HepG2 (cell line): ENCODE results near the gene TBXAS1. TPM values are rescaled to one million over a fixed set of nuclear protein-coding genes. Genes with fewer than 3 reads are reported as not detected.

Experiments
- ATAC-seq: fragments of 200-7000 bp; cut with Tn5 transposase; 3 replicates; pipeline ENCODE4 v1.9.1; 2020; ENCODE audit warnings: mild to moderate bottlenecking, moderate library complexity
- BruUV-seq: library from RNA; stranded (reverse); fragments of 400-500 nt; replicated peaks from 2 replicates; lab custom pipeline; 2021; lab: Mats Ljungman, UMichigan
- CTCF ChIA-PET: fragments of 300-600 bp; formaldehyde crosslinking; extraction: SDS; loops from one replicate; lab custom pipeline; 2021; ENCODE audit warnings: low total read pairs, inconsistent platforms, low intra/inter-chr PET ratio; lab: Yijun Ruan, JAX
- POLR2A ChIA-PET: fragments of 350-600 bp; sonication (Branson Sonifier 250); formaldehyde crosslinking; loops from one replicate; lab custom pipeline; 2020; ENCODE audit warnings: antibody characterized with exemption, inconsistent platforms; lab: Yijun Ruan, JAX
- DNase-seq: peaks from one replicate; pipeline ENCODE4 v3.0.0-alpha.2; 2015; ENCODE audit warnings: low spot score
- FAIRE-seq: peaks from 3 replicates; lab custom pipeline; 2011; peaks lifted over from hg19 to GRCh38; lab: Jason Lieb, UNC
- H2AFZ ChIP-seq: one replicate; pipeline ENCODE4 v1.6.1; 2011; ENCODE audit warnings: low read length, inconsistent platforms
- H3K27ac ChIP-seq: fragments of 300-600 bp; 3 replicates; pipeline ENCODE4 v1.8.0; 2011; ENCODE audit warnings: mixed run types, mild to moderate bottlenecking, mixed read lengths, low read length, inconsistent platforms; ENCODE audit not compliant: insufficient read depth; ENCODE audit errors: extremely low read length
- H3K27me3 ChIP-seq, 2 experiments: fragments of 200-600 bp in 1 of 2; 2 replicates in 1 of 2; 3 replicates in 1 of 2; pipeline versions ENCODE4 v1.6.0 to v1.8.0; 2011; ENCODE audit warnings: low read length in 2 of 2, mild to moderate bottlenecking in 2 of 2, moderate library complexity in 2 of 2, inconsistent platforms in 1 of 2; ENCODE audit not compliant: insufficient read depth in 2 of 2, control insufficient read depth in 1 of 2
- H3K36me3 ChIP-seq, 2 experiments: fragments of 200-600 bp in 1 of 2; replicated peaks in 1 of 2; 2 replicates in 1 of 2; 3 replicates in 1 of 2; pipeline versions ENCODE4 v1.5.1 to v1.8.0; 2011; ENCODE audit warnings: low read length in 2 of 2, inconsistent platforms in 1 of 2; ENCODE audit not compliant: insufficient read depth in 2 of 2, control insufficient read depth in 1 of 2
- H3K4me1 ChIP-seq: 2 replicates; pipeline ENCODE4 v1.5.1; 2012; ENCODE audit warnings: low read length, inconsistent platforms; ENCODE audit not compliant: insufficient read depth
- H3K4me2 ChIP-seq: 2 replicates; pipeline ENCODE4 v1.6.0; 2011; ENCODE audit warnings: low read depth, low read length, inconsistent platforms
- H3K4me3 ChIP-seq, 3 experiments: fragments of 200-600 bp in 1 of 3; sonication (generic), shearing (Covaris generic) in 1 of 3; replicated peaks in 1 of 3; 2 replicates each; pipeline ENCODE4 v1.5.1; 2011 to 2016; ENCODE audit warnings: low read length in 3 of 3, inconsistent platforms in 2 of 3, low read depth in 2 of 3, mild to moderate bottlenecking in 2 of 3, control low read depth in 1 of 3, mixed read lengths in 1 of 3; ENCODE audit not compliant: insufficient read depth in 1 of 3
- H3K79me2 ChIP-seq: one replicate; pipeline ENCODE4 v1.6.1; 2011; ENCODE audit warnings: low read length, inconsistent platforms; ENCODE audit not compliant: insufficient read depth
- H3K9ac ChIP-seq: 2 replicates; pipeline ENCODE4 v1.6.0; 2011; ENCODE audit warnings: mild to moderate bottlenecking, low read depth, low read length, inconsistent platforms; ENCODE audit not compliant: insufficient read depth
- H3K9me3 ChIP-seq: 2 replicates; pipeline ENCODE4 v1.5.1; 2012; ENCODE audit warnings: mild to moderate bottlenecking, low read length
- H4K20me1 ChIP-seq: 2 replicates; pipeline ENCODE4 v1.6.0; 2011; ENCODE audit warnings: inconsistent platforms, mild to moderate bottlenecking, low read length, moderate library complexity; ENCODE audit not compliant: insufficient read depth
- CEBPB ChIP-seq: IDR thresholded peaks from 2 replicates; pipeline ENCODE4 v1.6.1; 2011; ENCODE audit warnings: low read depth, low read length, improper control_type of control experiment, borderline replicate concordance
- CEBPG ChIP-seq: IDR thresholded peaks from 2 replicates; pipeline ENCODE4 v1.6.1; 2016
- KLF13 ChIP-seq: sonication (generic); formaldehyde crosslinking; IDR thresholded peaks from 2 replicates; pipeline ENCODE4 v1.4.0; 2020; ENCODE audit warnings: mild to moderate bottlenecking, missing genetic modification reagents
- WGBS: methylation state at CpG from one replicate; pipeline ENCODE4 v1.1.6; 2017; ENCODE audit warnings: low lambda C conversion rate; 5-methylcytosine and 5-hydroxymethylcytosine counted together
- in situ Hi-C: cut with HindIII; loops from 2 replicates; pipeline ENCODE4 v1.10.0; 2017; ENCODE audit warnings: low pct_unique_long_range_greater_than_20kb; ENCODE audit not compliant: extremely low pct_ligation_motif_present
- intact Hi-C: fragments of 100-400 bp; cut with micrococcal nuclease; formaldehyde crosslinking; loops from one replicate; pipeline ENCODE4 v1.10.0; 2022; ENCODE audit not compliant: unreplicated experiment
- polyA plus RNA-seq, 8 experiments: library from polyadenylated mRNA; depleted of rRNA in 3 of 8; stranded (reverse) in 7 of 8; unstranded in 1 of 8; fragments of >200 nt; fragmentation: Illumina TruSeq in 4 of 8; extraction: Trizol in 4 of 8; gene quantifications; 2 replicates each; pipeline versions ENCODE4 v1.2.1 to v1.2.3, GENCODE V29; 2011 to 2016; ENCODE audit warnings: low read depth in 4 of 8, missing spikeins in 1 of 8, mixed read lengths in 1 of 8; ENCODE audit not compliant: insufficient read depth in 1 of 8
- total RNA-seq, 5 experiments: library from RNA; depleted of rRNA; stranded (reverse); fragments of >200 nt; fragmentation: Illumina TruSeq; extraction: Trizol; gene quantifications; 2 replicates each; pipeline ENCODE4 v1.2.3, GENCODE V29; 2016; ENCODE audit warnings: low read depth in 1 of 5
- TF ChIP-seq, protein P1 (sequence below): fragments of 450-650 bp; IDR thresholded peaks from 2 replicates; pipeline ENCODE4 v1.6.1; 2016
- TF ChIP-seq, protein P2 (sequence below): sonication (generic); formaldehyde crosslinking; IDR thresholded peaks from 2 replicates; pipeline ENCODE4 v1.8.0; 2022; ENCODE audit warnings: missing genetic modification reagents, mild to moderate bottlenecking, moderate library complexity, borderline replicate concordance

Gene TBXAS1
- total and polyA plus RNA-seq, 2 of the 13 experiments (the other 11 are each of a cell fraction or from before 2014, with no cell fraction given): 4.0 to 4.9 TPM

DNA sequence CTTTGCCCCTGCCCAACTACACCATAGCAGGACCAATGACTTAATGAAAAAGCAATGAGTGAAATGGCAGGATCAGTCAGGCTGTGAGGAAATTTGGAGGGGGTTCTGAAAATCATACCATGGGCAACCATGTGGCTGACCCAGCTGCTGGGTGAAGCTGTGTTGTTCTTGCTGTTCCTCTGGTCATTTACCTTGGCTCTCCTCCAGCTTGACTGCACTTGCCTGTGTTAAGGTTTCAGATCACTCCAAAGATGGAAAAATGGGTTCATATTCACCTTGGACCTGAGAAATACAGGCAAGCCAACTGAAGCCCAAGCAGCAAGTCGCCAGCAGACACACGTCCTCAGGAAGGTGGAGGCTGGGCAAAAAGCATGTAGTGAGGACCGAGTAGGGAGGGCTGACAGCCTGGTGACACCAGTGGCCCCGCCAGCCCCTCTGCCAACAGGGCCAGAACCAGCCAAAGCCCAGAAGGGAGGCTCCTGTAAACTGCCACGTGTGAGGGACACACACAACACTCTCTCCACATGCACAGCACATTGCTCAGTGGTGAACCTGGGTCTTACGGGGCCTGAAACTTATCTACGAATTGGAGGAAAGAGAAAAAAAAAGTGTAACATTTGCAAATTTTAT, 193.6 kb downstream of the TBXAS1 start:
- DNase-seq (no peak), FAIRE-seq (no peak), ATAC-seq (no peak)
- H3K9me3 ChIP-seq: no peaks in the 10 kb centered on the region
- H3K36me3 ChIP-seq: 0 out of 5 replicates have a peak, but pooled peaks cover 0 to 3% of the 10 kb centered on the region in 2 experiments
- H2AFZ ChIP-seq: no peak overlapping the region
- ChIA-PET CTCF (no interaction called here), POLR2A (no interaction called here)
- H3K27ac ChIP-seq: no peak overlapping the region
- no TSS peak for BruUV-seq
- no peaks in the 10 kb centered on the region for H4K20me1 ChIP-seq
- intact Hi-C loops (no loop called here), in situ Hi-C loops (no loop called here)
- H3K4me1 ChIP-seq: peaks cover 24% of the 10 kb centered on the region
- H3K4me3 ChIP-seq: no peak overlapping the region
- H3K9ac ChIP-seq: no peak overlapping the region
- WGBS: 90% methylated on average over 6 of the region's 7 CpGs
- peaks cover 1 to 19% of the 10 kb centered on the region in 2 experiments; a peak in 3 of 5 replicates for H3K27me3 ChIP-seq
- no peak overlapping the region for H3K4me2 ChIP-seq
- no peaks in the 10 kb centered on the region for H3K79me2 ChIP-seq
- TF ChIP-seq, protein P1, sequence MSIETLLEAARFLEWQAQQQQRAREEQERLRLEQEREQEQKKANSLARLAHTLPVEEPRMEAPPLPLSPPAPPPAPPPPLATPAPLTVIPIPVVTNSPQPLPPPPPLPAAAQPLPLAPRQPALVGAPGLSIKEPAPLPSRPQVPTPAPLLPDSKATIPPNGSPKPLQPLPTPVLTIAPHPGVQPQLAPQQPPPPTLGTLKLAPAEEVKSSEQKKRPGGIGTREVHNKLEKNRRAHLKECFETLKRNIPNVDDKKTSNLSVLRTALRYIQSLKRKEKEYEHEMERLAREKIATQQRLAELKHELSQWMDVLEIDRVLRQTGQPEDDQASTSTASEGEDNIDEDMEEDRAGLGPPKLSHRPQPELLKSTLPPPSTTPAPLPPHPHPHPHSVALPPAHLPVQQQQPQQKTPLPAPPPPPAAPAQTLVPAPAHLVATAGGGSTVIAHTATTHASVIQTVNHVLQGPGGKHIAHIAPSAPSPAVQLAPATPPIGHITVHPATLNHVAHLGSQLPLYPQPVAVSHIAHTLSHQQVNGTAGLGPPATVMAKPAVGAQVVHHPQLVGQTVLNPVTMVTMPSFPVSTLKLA: peak; percentile 75
- no peak for TF ChIP-seq KLF13 (CRISPR knock-in tag)

DNA sequence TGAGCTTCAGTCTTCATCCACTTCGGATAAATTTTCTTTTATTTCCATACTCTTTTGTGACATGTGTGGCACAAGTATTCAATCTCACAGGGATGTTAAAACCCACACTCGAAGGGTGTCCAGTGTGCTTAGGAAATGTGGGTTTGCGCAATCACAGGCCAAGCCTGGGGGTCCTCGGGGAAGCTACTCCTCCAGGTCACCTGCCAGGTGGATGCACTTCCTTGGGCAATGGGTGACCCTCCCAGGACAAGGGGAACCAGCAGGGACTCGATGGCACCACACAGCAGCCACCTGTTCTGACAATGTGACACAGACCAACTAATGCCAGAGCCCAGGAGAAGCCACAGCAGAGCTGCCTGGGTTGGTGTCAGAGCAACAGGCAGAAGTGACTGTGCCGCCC, 194.7 kb downstream of the TBXAS1 start:
- 90% methylated on average over 5 of the region's 6 CpGs for WGBS
- Histone ChIP-seq H3K4me1 (peaks cover 14% of the 10 kb centered on the region), H3K79me2 (no peaks in the 10 kb centered on the region), H3K27ac (no peak overlapping the region), H3K4me3 (no peak overlapping the region), H2AFZ (no peak overlapping the region), H3K27me3 (peaks cover 1 to 10% of the 10 kb centered on the region in 2 experiments; a peak in 1 of 5 replicates), H3K9me3 (no peaks in the 10 kb centered on the region), H3K36me3 (peaks cover 0 to 3% of the 10 kb centered on the region in 2 experiments; a peak in 1 of 5 replicates), H4K20me1 (no peaks in the 10 kb centered on the region), H3K4me2 (no peak overlapping the region), H3K9ac (no peak overlapping the region)
- ChIA-PET POLR2A (no interaction called here), CTCF (no interaction called here)
- DNase-seq (no peak), ATAC-seq (no peak), FAIRE-seq (no peak)
- intact Hi-C loops: no loop called here
- BruUV-seq: no TSS peak
- peak; percentile 67; the same call in 1 of the 2 replicates for TF ChIP-seq CEBPB
- TF ChIP-seq, protein P2, sequence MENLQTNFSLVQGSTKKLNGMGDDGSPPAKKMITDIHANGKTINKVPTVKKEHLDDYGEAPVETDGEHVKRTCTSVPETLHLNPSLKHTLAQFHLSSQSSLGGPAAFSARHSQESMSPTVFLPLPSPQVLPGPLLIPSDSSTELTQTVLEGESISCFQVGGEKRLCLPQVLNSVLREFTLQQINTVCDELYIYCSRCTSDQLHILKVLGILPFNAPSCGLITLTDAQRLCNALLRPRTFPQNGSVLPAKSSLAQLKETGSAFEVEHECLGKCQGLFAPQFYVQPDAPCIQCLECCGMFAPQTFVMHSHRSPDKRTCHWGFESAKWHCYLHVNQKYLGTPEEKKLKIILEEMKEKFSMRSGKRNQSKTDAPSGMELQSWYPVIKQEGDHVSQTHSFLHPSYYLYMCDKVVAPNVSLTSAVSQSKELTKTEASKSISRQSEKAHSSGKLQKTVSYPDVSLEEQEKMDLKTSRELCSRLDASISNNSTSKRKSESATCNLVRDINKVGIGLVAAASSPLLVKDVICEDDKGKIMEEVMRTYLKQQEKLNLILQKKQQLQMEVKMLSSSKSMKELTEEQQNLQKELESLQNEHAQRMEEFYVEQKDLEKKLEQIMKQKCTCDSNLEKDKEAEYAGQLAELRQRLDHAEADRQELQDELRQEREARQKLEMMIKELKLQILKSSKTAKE (CRISPR knock-in tag): no peak
- TF ChIP-seq CEBPG (CRISPR knock-in tag): 0 out of 2 replicates have a peak, but pooled peaks have one; percentile 20
- in situ Hi-C loops: no loop called here
